GOT3 (cell line): ENCODE data around the gene AUP1.
"Not testable (repeated sequence)": the region's sequence is repeated elsewhere in the genome, so short reads cannot be mapped to it uniquely, and the experiment has no call there.

Source experiments
- DNase-seq: peaks from one replicate; lab custom pipeline; 2025; ENCODE audit warnings: mixed read lengths; lab: John Stamatoyannopoulos, UW

Gene AUP1

DNA sequence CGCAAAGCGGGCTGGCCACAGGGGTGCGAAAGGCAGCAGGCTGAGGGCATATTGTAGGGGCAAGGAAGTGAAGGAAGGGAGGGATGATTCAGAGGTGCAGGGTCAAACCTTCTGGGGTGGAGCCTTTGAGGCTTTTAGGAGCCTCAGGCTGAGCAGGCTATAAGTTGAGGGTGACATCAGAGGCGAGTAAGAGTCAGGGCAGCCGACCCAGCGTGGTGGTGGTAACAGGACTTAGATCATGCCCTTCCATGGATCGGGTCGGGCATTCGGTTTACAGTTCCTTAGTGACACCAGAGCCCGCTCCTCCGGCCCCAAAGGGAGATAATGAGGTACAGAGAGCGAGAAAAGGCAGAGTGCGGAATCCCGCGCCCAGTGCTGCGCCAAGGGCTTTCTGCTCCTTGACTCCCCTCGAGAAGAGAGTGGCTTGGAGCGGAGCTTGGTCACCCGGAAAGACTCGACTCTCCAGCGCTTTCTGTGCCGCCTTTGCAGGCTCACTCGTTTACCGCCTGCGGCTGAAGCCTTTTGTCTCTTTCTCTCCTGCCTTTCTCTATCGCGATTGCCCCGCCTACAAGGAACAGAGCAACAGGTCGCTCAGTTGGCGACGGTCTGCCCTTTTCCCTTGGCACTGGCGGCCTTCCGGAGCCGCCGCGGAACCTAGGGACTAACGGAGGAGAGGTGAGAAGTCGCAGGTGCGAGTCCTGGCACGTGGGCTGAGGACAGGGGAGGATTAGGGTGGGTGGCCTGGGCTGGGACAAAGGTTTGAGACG, 30.8 kb downstream of the AUP1 start:
- DNase-seq: no peak

DNA sequence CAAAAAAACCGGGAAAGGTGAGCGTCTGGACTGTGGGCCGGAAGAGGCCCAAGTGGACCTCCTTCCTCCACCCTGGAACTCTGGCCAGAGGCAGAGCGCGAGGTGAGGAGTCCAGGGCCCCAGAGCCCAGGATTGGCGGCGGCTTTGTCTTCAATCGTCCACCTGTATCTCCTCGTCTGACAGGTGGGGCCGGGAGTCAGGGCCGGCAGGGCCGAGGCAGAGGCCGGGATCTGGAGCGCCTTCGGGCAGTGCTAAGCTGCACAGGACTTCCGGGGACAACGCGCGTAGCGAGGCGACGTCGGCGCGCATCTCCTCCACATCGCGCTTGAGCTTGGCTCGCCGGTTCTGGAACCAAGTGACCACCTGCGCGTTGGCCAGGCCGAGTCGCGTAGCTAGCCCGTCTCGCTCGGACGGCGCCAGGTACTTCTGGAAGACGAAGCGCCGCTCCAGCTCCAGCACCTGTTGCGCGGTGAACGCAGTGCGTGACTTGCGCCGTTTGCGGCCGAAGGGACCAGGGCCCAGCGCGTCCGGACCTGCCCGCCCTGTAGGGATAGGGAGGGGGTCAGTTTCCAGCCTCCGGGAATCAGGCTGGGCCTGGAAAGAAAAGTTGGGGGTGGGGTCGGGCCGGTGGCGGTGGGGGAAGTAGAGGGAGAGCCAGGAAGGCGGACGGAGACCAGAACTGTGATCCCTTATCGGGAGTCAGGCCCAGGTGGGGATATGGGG, 31.6 kb downstream of the AUP1 start:
- DNase-seq: no peak

DNA sequence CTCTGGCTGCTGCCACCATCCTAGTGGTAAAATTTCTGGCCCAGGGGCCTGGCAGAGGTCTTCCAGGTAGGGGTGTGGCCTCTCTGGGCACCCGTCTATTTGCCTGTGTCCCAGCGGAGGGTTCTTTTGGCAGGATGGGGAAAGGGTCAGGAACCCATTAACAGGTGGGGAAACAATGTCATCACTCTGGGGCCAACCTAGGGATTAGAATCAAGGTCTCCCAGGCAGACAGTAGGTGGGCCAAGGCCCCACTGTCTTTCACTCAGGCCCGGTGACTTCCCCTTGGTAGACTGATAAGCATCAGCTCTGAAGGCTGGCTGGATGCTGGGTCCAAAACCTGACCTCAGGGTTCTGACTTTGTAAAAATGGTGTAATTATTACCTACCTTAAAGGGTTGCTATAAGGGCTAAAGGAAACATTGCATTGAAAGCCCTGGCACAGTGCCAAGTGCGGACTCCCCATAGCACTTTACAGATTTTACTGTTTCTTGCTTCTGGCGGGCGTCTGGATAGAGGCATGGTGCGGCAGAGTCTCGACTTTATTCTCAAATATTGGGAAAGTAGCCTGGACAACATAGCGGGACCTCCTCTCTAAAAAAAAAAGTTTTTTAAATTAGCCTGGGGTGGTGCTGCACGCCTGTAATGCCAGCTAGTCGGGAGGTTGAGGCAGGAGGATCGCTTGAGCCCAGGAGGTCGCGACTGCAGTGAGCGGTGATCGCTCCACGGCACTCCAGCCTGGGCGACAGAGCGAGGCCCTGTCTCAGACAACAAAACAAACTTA, 32.3 kb downstream of the AUP1 start:
- no peak for DNase-seq

DNA sequence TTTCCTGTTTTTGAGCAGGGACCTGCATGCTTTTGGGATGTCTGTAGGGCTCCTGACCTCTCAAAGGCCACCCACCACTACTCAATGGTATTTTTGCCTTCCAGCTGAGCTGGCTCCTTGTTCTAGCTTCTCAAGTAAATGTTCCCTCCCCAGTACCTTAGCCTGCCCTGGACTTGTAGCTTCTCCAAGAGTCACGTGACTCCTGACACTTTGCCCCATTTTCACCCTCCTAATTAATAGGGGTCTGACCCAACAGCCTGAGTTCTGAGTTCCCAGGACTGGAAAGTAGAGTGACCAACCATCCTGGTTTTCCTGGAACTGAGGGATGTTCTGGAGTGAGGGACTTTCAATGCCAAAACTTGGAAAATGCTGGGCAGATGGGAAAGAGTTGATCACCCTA, 34.1 kb downstream of the AUP1 start:
- DNase-seq: no peak

DNA sequence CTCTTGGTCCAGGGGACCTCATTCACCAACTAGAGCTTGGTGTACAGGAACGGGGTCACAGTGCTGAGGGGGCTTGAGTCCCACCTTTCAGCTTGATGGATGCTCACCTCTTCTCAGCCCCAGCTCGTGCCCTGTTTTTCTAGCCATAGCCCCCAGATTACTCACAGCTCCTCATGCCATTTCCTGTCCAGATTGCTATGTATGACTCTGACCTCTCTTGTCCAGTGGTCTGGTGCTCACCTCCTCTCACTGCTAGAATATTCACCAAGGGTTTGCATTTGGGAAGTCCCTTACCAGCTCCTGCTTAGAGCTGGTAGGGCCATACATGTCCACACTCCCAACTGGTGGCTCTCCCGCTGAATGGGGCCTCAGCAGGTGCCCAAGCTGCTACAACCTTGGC, 36.0 kb downstream of the AUP1 start:
- DNase-seq: no peak

DNA sequence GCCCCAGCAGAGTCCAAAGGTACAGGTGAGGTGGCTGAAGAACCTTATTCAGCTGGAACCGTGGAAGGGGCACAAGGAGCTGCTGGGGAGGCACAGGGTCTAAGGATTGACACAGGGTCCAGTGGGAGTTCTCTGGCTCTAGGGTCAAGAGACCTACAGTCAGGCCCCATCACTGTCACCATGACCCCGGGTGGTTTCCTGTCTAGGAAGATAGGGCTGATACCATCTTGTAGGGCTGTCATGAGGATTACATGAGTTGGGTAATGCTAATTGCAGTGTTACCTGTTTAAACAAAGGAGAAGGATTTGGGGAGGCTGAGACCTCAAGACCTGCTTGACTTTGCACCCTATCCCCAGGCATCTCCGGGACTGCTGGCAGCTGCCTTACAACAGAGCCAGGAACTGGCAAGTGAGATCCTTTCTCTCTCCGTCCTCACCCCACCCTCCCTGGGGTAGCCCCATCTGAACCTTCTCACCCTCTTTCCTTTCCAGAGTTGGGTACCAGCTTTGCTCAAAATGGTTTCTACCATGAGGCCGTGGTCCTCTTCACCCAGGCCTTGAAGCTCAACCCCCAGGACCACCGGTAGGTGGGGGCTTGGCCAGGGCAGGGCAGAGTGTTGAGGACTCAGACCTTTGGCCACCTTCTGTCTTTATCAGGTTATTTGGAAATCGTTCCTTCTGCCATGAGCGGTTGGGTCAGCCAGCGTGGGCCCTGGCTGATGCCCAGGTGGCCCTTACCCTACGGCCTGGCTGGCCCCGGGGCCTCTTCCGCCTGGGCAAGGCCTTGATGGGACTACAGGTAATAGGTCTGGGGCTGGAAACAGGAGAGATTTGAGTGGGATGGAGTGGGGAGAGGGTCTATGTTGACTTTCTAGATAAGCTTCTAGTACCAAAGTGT, 37.6 kb downstream of the AUP1 start:
- DNase-seq: no peak

DNA sequence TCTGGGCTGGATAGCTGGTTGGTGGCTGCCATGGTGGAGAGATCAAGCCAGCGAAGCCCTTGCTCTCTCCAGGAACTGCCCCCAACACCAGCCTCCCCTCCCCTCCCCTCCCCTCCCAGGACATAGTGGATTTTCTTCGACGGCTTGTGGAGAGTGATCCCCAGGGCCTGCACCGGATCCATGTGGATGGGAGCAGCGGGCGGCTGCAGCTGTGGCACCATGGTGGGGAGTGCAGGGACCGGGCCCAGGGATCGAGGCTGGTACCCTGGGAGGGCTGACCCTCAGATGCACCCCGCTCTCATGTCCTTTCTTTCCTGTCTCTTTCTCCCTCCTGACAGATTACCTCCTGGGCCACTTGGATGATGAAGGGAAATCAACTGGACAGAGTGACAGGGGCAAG, 39.6 kb downstream of the AUP1 start:
- no peak for DNase-seq

DNA sequence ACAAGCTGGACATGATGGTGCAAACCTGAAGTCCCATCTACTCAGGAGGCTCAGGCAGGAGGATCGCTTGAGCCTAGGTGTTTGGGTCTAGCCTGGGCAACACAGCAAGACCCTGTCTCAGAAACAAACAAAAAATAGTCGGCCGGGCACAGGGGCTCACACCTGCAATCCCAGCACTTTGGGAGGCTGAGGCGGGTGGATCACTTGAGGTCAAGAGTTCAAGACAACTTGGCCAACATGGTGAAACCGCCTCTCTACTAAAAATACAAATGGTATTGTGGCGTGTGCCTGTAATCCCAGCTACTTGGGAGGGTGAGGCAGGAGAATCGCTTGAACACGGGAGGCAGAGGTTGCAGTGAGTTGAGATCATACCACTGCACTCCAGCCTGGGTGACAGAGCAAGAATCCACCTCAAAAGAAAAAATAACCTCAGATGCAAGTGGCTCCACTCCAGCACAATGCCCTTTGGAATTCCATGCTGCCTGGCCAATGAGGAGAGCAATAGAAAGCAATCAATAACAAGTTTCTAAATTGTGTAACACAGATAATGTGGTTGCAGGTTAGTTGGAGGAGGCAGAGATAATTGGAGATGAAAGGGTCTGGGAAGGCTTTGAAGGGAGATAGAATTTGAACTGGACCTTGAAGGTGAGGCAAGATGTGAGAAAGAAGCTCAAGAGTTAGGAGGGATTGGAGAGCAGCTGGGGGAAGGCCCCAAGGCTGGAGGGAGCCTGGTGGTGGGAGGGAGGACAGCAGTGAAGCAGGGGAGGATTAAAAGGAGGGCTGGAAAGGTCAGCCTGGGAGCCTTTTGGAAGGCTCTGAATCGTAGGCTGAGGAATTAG, 40.6 kb downstream of the AUP1 start:
- no peak for DNase-seq

DNA sequence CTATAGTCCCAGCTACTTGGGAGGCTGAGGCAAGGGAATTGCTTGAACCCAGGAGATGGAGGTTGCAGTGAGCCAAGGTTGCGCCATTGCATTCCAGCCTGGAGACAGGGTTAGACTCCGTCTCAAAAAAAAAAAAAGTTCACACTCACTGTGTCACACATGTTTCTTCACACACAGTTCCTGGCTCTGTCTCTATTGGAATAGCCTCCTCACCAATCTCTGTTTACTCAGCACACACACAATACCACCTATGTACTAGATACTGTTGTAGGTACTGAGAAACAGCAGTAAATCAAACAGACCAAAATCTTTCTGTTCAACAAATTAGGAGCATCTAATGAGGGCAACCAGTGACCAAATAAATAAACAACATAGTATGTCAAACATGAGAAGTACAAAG, 43.4 kb downstream of the AUP1 start:
- no peak for DNase-seq

DNA sequence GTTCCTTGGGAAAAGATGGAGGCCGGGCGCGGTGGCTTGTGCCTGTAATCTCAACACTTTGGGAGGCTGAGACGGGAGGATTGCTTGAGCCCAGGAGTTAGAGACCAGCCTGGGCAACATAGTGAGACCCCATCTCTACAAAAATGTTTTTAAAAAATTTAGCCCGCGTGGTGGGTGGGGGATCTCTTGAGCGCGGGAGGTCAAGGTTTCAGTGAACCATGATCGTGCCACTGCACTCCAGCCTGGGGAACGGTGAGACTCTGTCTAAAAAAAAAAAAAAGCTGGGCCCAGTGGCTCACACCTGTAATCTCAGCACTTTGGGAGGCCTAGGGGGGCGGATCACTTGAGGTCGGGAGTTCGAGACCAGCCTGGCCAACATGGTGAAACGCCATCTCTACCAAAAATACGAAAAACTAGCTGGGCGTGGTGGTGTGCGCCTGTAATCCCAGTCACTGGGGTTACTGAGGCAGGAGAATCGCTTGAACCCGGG, 45.8 kb downstream of the AUP1 start:
- not testable (repeated sequence) for DNase-seq

GRCh38 chr2:74482801-74483674, 46.5 kb downstream of the AUP1 start, which contains the start of the genes CCDC142 and TTC31:
Gene CCDC142 (minus strand): TSS chr2:74482998. CDS start chr2:74482837, 161 bp downstream.
Gene TTC31 (plus strand): TSS chr2:74483081. CDS start chr2:74483096, 15 bp downstream.
- DNase-seq: peak; percentile 86

- DNase-seq: no peak
These were observed 47.3 kb downstream of the AUP1 start for GRCh38 chr2:74481961-74482800.

DNA sequence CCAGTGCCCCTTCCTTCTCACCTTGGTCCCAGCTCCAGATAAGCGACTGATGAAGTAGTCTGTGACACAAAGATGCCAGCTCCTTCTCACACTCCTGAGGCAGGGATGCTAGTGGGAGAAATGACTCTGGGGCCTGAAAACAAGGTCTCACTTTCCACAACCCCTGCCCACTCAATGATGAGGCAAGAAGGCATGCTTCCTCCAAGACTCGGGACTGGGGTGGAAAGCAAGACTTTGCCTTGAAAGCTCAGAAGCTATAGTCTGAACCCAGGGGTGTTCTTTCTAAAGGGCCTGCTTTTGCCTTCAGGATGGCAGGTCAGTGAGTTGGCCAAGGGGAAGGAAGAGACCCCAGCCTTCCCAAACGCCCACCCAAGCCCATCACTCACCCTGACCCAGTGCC, 48.1 kb downstream of the AUP1 start:
- DNase-seq: no peak
